WTC11 (cell line): ENCODE measurements around the gene EIF6. TPM values are rescaled to one million over a fixed set of nuclear protein-coding genes. Genes with fewer than 3 reads are reported as not detected.

Experiments used
- ATAC-seq: fragments of 200-7000 bp; cut with Tn5 transposase; 2 replicates; pipeline ENCODE4 v1.10.0; 2021; ENCODE audit warnings: mild to moderate bottlenecking, moderate library complexity
- CTCF ChIA-PET: fragments of 300-600 bp; sonication (Branson Sonifier 250); formaldehyde crosslinking; loops from one replicate; lab custom pipeline; 2021; ENCODE audit warnings: antibody characterized with exemption; lab: Charles Lee
- POLR2A ChIA-PET: fragments of 350-600 bp; sonication (Branson Sonifier 250); formaldehyde crosslinking; loops from one replicate; lab custom pipeline; 2021; ENCODE audit warnings: antibody characterized with exemption; lab: Charles Lee
- DNase-seq: peaks from one replicate; pipeline ENCODE4 v3.0.0; 2021; ENCODE audit warnings: low spot score
- H3K27ac Mint-ChIP-seq: 2 replicates; pipeline ENCODE4 v1.8.0; 2021; ENCODE audit warnings: mixed read lengths
- H3K27me3 Mint-ChIP-seq: 2 replicates; pipeline ENCODE4 v1.8.0; 2021; ENCODE audit warnings: low read depth, mild to moderate bottlenecking, moderate library complexity, mixed read lengths
- H3K36me3 Mint-ChIP-seq: 2 replicates; pipeline ENCODE4 v1.8.0; 2021; ENCODE audit warnings: mixed read lengths
- H3K4me1 Mint-ChIP-seq: 2 replicates; pipeline ENCODE4 v1.8.0; 2022; ENCODE audit warnings: mixed read lengths
- H3K4me3 Mint-ChIP-seq: 2 replicates; pipeline ENCODE4 v1.8.0; 2021; ENCODE audit warnings: mild to moderate bottlenecking, moderate library complexity, mixed read lengths
- H3K9me3 Mint-ChIP-seq: 2 replicates; pipeline ENCODE4 v1.8.0; 2021; ENCODE audit warnings: mixed read lengths
- CREB1 ChIP-seq: sonication (generic); formaldehyde crosslinking; IDR thresholded peaks from 2 replicates; pipeline ENCODE4 v1.8.0; 2023; ENCODE audit warnings: mild to moderate bottlenecking, missing genetic modification reagents
- EMX1 ChIP-seq: fragments of 250-450 bp; sonication (Bioruptor Pico); IDR thresholded peaks from 2 replicates; pipeline ENCODE4 v1.8.0; 2021; ENCODE audit warnings: mild to moderate bottlenecking
- ETV6 ChIP-seq: sonication (generic); formaldehyde crosslinking; IDR thresholded peaks from 2 replicates; pipeline ENCODE4 v1.8.1; 2022; ENCODE audit warnings: mild to moderate bottlenecking, missing genetic modification reagents
- FOXK1 ChIP-seq: sonication (generic); formaldehyde crosslinking; IDR thresholded peaks from 2 replicates; pipeline ENCODE4 v1.8.0; 2022; ENCODE audit warnings: mild to moderate bottlenecking, moderate library complexity, missing genetic modification reagents
- GABPB1 ChIP-seq: sonication (generic); formaldehyde crosslinking; IDR thresholded peaks from 2 replicates; pipeline ENCODE4 v1.8.1; 2023; ENCODE audit warnings: mild to moderate bottlenecking, missing genetic modification reagents
- GTF2I ChIP-seq: fragments of 250-450 bp; sonication (Bioruptor Pico); conservative IDR thresholded peaks from 2 replicates; pipeline ENCODE4 v1.4.0; 2021; ENCODE audit warnings: mild to moderate bottlenecking
- KAT7 ChIP-seq: sonication (generic); formaldehyde crosslinking; IDR thresholded peaks from 2 replicates; pipeline ENCODE4 v1.8.1; 2023; ENCODE audit warnings: missing genetic modification reagents, mild to moderate bottlenecking, borderline replicate concordance
- NR3C1 ChIP-seq: sonication (generic); formaldehyde crosslinking; conservative IDR thresholded peaks from 2 replicates; pipeline ENCODE4 v1.8.1; 2023; ENCODE audit warnings: low read depth, mild to moderate bottlenecking, missing genetic modification reagents
- SMAD4 ChIP-seq: sonication (generic); formaldehyde crosslinking; IDR thresholded peaks from 2 replicates; pipeline ENCODE4 v1.8.0; 2022; ENCODE audit warnings: mild to moderate bottlenecking, missing genetic modification reagents
- SOX15 ChIP-seq: fragments of 250-450 bp; sonication (Bioruptor Pico); IDR thresholded peaks from 2 replicates; pipeline ENCODE4 v1.9.0; 2021; ENCODE audit warnings: mild to moderate bottlenecking
- TP53 ChIP-seq: sonication (generic); formaldehyde crosslinking; IDR thresholded peaks from 2 replicates; pipeline ENCODE4 v1.8.1; 2023; ENCODE audit warnings: mild to moderate bottlenecking, missing genetic modification reagents
- ZBTB21 ChIP-seq: sonication (generic); formaldehyde crosslinking; IDR thresholded peaks from 2 replicates; pipeline ENCODE4 v1.8.1; 2023; ENCODE audit warnings: mild to moderate bottlenecking, missing genetic modification reagents, borderline replicate concordance
- ZNF121 ChIP-seq: sonication (generic); formaldehyde crosslinking; IDR thresholded peaks from 2 replicates; pipeline ENCODE4 v1.8.0; 2023; ENCODE audit warnings: missing genetic modification reagents
- ZNF219 ChIP-seq: sonication (generic); formaldehyde crosslinking; IDR thresholded peaks from 2 replicates; pipeline ENCODE4 v1.8.0; 2023; ENCODE audit warnings: missing genetic modification reagents, mild to moderate bottlenecking, borderline replicate concordance
- ZNF423 ChIP-seq: fragments of 250-450 bp; sonication (Bioruptor Pico); IDR thresholded peaks from 2 replicates; pipeline ENCODE4 v2.1.2; 2022; ENCODE audit warnings: mild to moderate bottlenecking, moderate library complexity
- total RNA-seq: library from RNA; stranded (reverse); gene quantifications from 3 replicates; pipeline ENCODE4 v1.2.3, GENCODE V29; 2021
- TF ChIP-seq, protein P1 (sequence below): sonication (generic); formaldehyde crosslinking; conservative IDR thresholded peaks from 2 replicates; pipeline ENCODE4 v1.8.1; 2022; ENCODE audit warnings: mild to moderate bottlenecking, missing genetic modification reagents
- TF ChIP-seq, protein P2 (sequence below): sonication (generic); formaldehyde crosslinking; IDR thresholded peaks from 2 replicates; pipeline ENCODE4 v1.8.1; 2022; ENCODE audit warnings: low read depth, mild to moderate bottlenecking, moderate library complexity, missing genetic modification reagents, borderline replicate concordance
- TF ChIP-seq, protein P3 (sequence below): sonication (generic); formaldehyde crosslinking; IDR thresholded peaks from 2 replicates; pipeline ENCODE4 v1.8.1; 2023; ENCODE audit warnings: mild to moderate bottlenecking, missing genetic modification reagents, moderate library complexity
- TF ChIP-seq, protein P4 (sequence below): fragments of 200-600 bp; IDR thresholded peaks from 2 replicates; pipeline ENCODE4 v1.8.0; 2022; ENCODE audit warnings: antibody characterized with exemption

Gene EIF6
- total RNA-seq, 1 experiment from 2014 or later, result 157 TPM

DNA sequence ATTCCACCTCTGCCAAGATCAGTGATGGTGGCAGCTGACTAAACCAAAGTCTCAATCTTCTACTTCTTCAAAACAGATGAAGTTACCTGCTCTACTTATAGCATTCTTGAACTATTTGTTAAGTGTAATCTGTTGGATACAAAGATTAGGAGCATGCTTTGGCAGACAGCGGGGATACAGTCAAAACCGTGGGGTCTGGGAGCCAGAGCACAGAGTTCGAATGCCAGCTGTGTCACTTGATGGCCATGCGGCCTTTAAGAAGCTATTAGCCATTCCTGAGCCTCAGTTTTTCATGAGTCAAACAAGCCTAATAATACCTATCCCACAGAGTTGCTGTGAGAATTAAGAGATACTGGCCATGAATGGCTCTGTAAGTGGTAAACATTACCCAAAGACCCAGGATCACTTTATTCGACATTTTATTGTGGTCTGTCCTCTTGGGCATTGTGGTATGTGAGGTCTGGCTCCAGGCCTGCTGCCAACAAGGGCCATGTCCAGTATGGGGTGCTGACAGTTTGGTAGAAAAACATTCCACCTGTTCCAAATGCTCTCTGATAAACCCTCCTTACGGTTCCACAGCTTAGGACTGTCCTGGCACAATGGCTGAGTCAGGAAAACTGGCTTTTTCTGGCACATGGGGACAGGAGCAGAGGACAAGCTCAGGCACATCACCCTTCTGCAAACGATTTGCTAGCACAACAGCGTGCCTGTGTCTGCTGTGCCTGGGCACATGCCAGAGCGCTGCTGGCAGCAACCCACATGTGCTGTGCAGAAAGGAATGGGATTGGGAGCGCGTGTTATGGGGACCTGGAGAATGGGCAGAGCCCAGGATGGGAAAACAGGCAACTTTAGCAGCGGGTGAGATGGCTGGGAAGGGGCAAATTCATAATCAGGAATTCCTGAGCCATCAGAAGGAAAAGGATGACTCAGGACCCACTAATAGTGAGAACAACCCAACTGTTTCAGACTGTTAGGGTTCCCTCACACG is 23.4 kb upstream of the EIF6 start:
- H3K4me1 Mint-ChIP-seq, result peaks cover 33% of the 10 kb centered on the region
- ChIA-PET POLR2A (no interaction called here), CTCF (interaction anchor here (0.6 to 8.0 kb wide), 23 partner anchors 9 to 465 kb away, joined by 3 to 102 read pairs (median 5); partner anchors contain the start of genes EDEM2, EIF6 and MMP24OS)
- no peaks in the 10 kb centered on the region for H3K9me3 Mint-ChIP-seq
- H3K27me3 Mint-ChIP-seq, result no peaks in the 10 kb centered on the region; the same call in 1 of the 2 replicates
- ATAC-seq, result no peak
- peaks cover 14% of the 10 kb centered on the region for H3K36me3 Mint-ChIP-seq
- peak overlapping the region; percentile 92 for H3K27ac Mint-ChIP-seq
- H3K4me3 Mint-ChIP-seq, result no peak overlapping the region
- no peak for TF ChIP-seq SMAD4
- TF ChIP-seq SOX15 (CRISPR knock-in tag), result no peak
- no peak for TF ChIP-seq ETV6
- TF ChIP-seq, protein P1, sequence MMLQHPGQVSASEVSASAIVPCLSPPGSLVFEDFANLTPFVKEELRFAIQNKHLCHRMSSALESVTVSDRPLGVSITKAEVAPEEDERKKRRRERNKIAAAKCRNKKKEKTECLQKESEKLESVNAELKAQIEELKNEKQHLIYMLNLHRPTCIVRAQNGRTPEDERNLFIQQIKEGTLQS, result no peak
- TF ChIP-seq, protein P2, sequence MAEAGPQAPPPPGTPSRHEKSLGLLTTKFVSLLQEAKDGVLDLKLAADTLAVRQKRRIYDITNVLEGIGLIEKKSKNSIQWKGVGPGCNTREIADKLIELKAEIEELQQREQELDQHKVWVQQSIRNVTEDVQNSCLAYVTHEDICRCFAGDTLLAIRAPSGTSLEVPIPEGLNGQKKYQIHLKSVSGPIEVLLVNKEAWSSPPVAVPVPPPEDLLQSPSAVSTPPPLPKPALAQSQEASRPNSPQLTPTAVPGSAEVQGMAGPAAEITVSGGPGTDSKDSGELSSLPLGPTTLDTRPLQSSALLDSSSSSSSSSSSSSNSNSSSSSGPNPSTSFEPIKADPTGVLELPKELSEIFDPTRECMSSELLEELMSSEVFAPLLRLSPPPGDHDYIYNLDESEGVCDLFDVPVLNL (CRISPR knock-in tag), result no peak
- TF ChIP-seq NR3C1 (CRISPR knock-in tag), result no peak
- TF ChIP-seq GTF2I, result no peak
- no peak for TF ChIP-seq ZNF121 (CRISPR knock-in tag)
- TF ChIP-seq ZNF219 (CRISPR knock-in tag), result no peak
- TF ChIP-seq ZNF423 (CRISPR knock-in tag), result no peak
- no peak for TF ChIP-seq TP53 (CRISPR knock-in tag)
- DNase-seq, result no peak

DNA sequence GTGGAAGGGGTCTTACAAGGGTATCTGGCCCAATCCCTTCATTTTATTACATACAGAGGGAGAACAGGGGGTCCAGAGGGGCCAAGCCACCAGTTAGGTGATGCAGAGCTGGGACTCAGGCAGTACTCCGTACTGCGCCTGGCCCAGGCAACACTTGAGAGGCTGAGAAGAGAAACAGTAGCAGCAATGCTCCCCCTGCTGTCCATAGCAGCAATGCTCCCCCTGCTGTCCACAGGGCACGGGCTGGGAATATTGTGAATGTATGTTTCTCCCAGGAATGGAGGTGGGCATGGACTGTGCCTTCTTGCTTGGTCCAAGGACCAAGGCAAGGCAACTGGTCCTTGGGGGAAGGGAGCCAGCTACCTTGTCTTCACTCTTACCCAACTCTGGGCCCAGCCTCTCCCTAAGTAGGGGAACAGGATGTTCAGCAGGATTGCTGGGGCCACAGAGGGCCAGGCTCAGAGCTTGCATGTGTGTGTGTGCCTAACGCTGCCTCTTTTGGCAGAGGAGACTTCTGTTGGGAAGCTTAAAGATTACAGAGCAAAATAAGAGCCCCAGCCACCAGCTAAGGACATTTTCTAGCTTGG is 22.5 kb upstream of the EIF6 start:
- ChIA-PET POLR2A (no interaction called here), CTCF (interaction anchor here (0.6 to 8.0 kb wide), 31 partner anchors 10 to 707 kb away, joined by 3 to 102 read pairs (median 5); partner anchors contain the start of genes EDEM2, EIF6 and MMP24OS)
- TF ChIP-seq FOXK1 (CRISPR knock-in tag), result peak; percentile 58; the same call in 1 of the 2 replicates
- peak; percentile 55; the same call in 1 of the 2 replicates for TF ChIP-seq ETV6
- 0 out of 2 replicates have a peak, but pooled peaks have one; percentile 19 for TF ChIP-seq GABPB1 (CRISPR knock-in tag)
- TF ChIP-seq, protein P3, sequence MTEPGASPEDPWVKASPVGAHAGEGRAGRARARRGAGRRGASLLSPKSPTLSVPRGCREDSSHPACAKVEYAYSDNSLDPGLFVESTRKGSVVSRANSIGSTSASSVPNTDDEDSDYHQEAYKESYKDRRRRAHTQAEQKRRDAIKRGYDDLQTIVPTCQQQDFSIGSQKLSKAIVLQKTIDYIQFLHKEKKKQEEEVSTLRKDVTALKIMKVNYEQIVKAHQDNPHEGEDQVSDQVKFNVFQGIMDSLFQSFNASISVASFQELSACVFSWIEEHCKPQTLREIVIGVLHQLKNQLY (CRISPR knock-in tag), result no peak
- TF ChIP-seq SMAD4, result no peak
- TF ChIP-seq ZBTB21 (CRISPR knock-in tag), result no peak
- peak; percentile 53; the same call in 1 of the 2 replicates for TF ChIP-seq ZNF121 (CRISPR knock-in tag)
- TF ChIP-seq CREB1 (CRISPR knock-in tag), result no peak
- TF ChIP-seq, protein P4, sequence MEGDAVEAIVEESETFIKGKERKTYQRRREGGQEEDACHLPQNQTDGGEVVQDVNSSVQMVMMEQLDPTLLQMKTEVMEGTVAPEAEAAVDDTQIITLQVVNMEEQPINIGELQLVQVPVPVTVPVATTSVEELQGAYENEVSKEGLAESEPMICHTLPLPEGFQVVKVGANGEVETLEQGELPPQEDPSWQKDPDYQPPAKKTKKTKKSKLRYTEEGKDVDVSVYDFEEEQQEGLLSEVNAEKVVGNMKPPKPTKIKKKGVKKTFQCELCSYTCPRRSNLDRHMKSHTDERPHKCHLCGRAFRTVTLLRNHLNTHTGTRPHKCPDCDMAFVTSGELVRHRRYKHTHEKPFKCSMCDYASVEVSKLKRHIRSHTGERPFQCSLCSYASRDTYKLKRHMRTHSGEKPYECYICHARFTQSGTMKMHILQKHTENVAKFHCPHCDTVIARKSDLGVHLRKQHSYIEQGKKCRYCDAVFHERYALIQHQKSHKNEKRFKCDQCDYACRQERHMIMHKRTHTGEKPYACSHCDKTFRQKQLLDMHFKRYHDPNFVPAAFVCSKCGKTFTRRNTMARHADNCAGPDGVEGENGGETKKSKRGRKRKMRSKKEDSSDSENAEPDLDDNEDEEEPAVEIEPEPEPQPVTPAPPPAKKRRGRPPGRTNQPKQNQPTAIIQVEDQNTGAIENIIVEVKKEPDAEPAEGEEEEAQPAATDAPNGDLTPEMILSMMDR, result peak; percentile 50; the same call in 1 of the 2 replicates
- TF ChIP-seq EMX1 (CRISPR knock-in tag), result no peak
- TF ChIP-seq KAT7, result no peak
- ATAC-seq (peak; percentile 87), DNase-seq (peak; percentile 77)
- Mint-ChIP-seq H3K4me3 (no peak overlapping the region), H3K27me3 (no peaks in the 10 kb centered on the region; the same call in 1 of the 2 replicates), H3K9me3 (no peaks in the 10 kb centered on the region), H3K36me3 (peaks cover 10% of the 10 kb centered on the region), H3K4me1 (peaks cover 25% of the 10 kb centered on the region), H3K27ac (peak overlapping the region; percentile 21; the same call in 1 of the 2 replicates)
